ENCODE results near the gene JPH3.

DNA sequence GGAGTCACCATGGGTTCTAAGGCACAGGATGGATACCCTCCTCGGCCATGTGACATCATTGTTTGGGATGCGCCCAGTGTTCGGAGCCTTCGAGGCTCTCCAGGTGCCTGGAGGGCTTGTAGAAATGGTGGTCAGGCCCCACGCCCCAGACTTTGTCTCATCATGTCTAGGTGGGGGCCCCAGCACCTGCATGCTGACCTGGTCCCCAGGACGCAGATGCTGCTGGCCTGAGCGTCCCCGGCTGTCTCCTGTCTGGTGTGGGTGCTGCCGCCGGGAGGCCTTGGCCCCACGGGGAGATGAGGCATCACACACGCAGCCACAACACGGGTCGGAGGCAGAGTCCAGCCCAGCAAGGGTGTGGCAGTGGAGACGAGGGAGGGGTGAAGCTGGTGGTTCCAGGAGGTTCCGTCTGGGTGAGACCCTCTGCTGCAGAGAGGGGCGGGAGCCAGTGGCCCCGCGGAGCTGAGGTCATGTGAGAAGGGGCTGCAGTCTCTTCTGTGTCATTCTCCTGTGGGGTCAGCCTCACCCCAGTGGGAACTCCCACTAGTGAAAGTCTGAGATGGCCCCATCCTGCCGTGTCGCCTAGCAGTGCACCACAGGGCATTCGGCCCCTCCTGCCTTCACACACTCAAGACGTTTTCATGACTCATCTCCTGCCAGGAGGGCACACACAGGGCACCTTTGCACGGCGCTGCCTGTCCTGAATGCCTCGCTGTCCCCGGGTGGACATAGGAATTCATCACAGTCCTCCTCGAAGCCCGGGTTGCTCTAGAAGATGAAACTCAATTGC, 46.6 kb downstream of the JPH3 start:
- no peak for TF ChIP-seq POLR2A (IDR thresholded peaks at IDR 0.05)
- TF ChIP-seq, protein P1, sequence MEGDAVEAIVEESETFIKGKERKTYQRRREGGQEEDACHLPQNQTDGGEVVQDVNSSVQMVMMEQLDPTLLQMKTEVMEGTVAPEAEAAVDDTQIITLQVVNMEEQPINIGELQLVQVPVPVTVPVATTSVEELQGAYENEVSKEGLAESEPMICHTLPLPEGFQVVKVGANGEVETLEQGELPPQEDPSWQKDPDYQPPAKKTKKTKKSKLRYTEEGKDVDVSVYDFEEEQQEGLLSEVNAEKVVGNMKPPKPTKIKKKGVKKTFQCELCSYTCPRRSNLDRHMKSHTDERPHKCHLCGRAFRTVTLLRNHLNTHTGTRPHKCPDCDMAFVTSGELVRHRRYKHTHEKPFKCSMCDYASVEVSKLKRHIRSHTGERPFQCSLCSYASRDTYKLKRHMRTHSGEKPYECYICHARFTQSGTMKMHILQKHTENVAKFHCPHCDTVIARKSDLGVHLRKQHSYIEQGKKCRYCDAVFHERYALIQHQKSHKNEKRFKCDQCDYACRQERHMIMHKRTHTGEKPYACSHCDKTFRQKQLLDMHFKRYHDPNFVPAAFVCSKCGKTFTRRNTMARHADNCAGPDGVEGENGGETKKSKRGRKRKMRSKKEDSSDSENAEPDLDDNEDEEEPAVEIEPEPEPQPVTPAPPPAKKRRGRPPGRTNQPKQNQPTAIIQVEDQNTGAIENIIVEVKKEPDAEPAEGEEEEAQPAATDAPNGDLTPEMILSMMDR (IDR thresholded peaks at IDR 0.05) = no peak

All from testis (tissue), 2 donors.